ENCODE results near the gene RFX3.
"Not testable (repeated sequence)": the region's sequence is repeated elsewhere in the genome, so short reads cannot be mapped to it uniquely, and the experiment has no call there.

The RFX3 gene

GRCh38 chr9:3342159-3342777 is 183.5 kb downstream of the RFX3 start:
- no peak for DNase-seq

GRCh38 chr9:3337515-3338225 is 188.1 kb downstream of the RFX3 start:
- DNase-seq = no peak

GRCh38 chr9:3336951-3337350 is 188.8 kb downstream of the RFX3 start:
- no peak for DNase-seq

- no peak for DNase-seq
These were observed 193.0 kb downstream of the RFX3 start for GRCh38 chr9:3332802-3333201.

DNA sequence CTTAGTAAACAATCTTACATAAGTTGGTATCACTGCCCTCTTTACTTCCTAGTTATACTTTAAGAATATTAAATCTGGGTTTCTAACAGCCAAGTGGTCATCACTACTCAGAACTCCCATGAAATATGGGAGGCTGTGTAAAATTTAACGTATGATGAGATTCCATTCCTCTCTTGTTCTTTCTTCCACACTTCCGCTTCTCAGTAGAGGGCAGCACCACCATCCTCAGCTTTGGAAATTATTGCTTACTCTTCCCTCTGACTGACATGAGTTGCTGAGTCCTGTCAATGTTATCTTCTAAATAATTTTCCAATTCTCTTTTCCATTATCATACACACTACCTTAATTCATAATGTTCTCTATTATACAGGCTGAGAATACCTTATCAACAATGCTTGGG is 194.0 kb downstream of the RFX3 start:
- DNase-seq = peak in 1 of 2 experiments; percentile 9

GRCh38 chr9:3330792-3331420 is 194.9 kb downstream of the RFX3 start:
- DNase-seq = no peak

- DNase-seq = no peak
These were observed 196.4 kb downstream of the RFX3 start for GRCh38 chr9:3329361-3329760.

DNA sequence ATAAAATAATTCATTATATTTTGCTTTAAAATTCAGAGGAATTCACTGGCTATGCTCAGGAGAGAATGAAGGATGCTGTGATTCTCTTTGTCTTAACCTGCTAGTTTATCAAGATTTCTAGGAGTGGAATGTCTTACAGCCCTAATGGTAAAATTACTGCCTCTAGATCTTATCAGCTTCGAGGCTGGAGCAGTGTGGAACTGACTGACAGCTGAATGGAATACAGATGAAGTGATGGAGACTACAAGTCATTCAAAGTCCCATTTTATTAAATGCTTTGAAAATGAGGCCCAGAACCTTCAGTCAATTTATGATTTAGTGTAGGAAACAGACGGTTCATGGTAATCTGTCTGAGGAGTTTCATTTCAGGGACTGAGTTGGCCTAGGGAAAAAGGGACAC is 202.1 kb downstream of the RFX3 start:
- no peak for DNase-seq

- DNase-seq = no peak
These were observed 204.6 kb downstream of the RFX3 start for GRCh38 chr9:3321186-3321585.

DNA sequence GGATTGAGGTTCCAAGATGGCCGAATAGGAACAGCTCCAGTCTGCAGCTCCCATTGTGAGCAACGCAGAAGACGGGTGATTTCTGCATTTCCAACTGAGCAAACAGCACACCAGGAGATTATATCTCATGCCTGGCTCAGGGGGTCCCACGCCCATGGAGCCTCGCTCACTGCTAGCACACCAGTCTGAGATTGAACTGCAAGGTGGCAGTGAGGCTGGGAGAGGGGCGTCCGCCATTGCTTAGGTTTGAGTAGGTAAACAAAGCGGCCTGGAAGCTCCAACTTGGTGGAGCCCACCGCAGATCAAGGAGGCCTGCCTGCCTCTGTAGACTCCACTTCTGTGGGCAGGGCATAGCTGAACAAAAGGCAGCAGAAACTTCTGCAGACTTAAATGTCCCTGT is 213.2 kb downstream of the RFX3 start:
- DNase-seq = not testable (repeated sequence)

GRCh38 chr9:3308609-3309008 is 217.2 kb downstream of the RFX3 start:
- no peak for DNase-seq

- DNase-seq = not testable (repeated sequence)
These were observed 221.4 kb downstream of the RFX3 start for GRCh38 chr9:3304388-3304787.

DNA sequence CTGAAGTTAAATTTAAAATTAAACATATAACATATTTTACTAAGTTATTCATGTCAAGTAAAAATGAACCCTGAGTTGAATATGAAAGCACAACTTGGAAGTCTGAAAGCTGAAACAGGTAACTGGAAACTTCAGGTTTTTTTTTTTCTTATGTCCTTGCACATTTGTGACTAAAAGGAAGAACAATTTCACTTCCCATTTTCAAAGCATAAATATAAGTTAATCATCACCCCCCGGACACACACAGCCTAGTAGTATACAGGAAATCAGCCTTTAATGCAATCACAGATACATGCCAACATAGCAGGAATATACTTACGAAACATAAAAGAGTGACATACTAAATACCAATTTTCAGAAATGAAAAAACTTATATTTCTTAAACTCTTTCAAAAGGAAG is 225.9 kb downstream of the RFX3 start:
- DNase-seq = no peak

DNA sequence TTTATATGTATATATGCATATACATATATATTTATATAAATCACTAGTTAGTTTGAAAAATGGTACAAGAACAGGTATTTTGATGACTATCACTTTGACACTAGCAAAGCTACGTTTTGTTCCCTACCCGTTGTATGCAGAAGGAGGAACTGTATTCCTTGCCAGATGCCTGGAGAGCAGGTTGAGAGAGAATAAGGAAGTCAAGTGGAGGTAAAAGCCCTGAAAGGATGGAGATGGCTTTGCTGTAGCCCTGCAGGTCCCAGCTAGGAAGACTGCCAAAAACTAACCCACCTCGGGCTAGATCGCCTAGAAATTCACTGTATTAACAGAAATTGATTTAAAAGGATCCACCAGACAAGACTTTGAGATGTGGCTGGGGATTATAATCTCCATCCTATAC is 229.3 kb downstream of the RFX3 start:
- DNase-seq = no peak

GRCh38 chr9:3292311-3292710 is 233.5 kb downstream of the RFX3 start:
- DNase-seq = no peak

- no peak for DNase-seq
These were observed 235.5 kb downstream of the RFX3 start for GRCh38 chr9:3290231-3290840.

- DNase-seq = no peak
These were observed 237.1 kb downstream of the RFX3 start for GRCh38 chr9:3288686-3289085.

DNA sequence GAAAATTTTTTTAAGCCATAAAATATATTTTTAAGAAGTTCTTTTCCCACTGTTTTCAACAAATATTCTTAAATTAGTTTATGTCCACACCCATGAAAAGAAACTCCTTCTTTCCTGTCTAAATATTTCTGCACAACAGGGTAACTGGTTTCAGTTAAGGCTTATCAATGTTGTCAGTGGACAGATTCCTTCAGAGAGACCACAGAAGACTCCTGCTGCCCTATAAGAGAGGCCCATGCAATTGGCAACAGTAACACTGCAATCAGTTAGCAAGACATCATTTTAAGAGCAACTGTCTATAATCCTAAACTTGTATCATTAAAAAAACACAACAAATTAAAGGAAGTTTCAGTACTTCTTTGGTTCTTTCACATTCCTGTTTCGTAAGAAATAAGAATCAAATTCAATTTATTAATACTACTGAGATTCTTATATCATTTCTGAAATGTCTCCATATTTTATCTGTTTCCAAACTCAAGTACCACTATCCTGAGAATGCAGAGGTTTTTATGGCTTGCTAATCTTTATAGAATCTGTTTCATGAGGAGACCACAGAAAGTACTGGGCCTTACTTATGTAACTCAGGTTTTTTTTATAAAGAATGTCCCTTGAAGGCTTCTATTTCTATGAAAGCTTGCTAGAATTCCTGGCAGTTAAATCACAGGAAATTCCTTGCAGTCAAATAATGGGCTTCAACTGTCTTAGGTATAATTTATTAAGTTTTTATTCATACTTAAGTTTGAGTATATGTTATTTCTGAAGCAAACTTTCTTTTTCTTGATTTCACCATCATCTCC is 240.2 kb downstream of the RFX3 start:
- no peak for DNase-seq

GRCh38 chr9:3282365-3282764 is 243.4 kb downstream of the RFX3 start:
- no peak for DNase-seq

- no peak for DNase-seq
These were observed 244.4 kb downstream of the RFX3 start for GRCh38 chr9:3281399-3281798.

DNA sequence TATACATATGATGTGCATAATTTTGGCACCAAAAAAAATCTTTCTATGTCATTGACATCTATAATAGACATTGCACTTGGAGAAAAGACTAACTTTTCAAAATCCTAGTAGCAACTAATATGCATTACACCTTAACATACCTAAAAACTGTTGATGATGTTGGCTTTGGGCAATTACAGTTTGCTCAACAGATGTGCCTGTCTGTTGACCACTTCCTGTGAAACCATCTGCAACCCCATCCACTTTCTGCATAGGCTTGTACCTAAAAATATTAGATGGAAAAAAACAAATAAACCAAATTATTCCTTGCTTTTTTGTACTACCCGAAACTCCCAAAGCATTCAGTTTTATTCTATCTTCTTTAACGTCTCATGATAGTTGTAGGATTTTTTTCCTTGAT is 248.6 kb downstream of the RFX3 start:
- no peak for DNase-seq

DNA sequence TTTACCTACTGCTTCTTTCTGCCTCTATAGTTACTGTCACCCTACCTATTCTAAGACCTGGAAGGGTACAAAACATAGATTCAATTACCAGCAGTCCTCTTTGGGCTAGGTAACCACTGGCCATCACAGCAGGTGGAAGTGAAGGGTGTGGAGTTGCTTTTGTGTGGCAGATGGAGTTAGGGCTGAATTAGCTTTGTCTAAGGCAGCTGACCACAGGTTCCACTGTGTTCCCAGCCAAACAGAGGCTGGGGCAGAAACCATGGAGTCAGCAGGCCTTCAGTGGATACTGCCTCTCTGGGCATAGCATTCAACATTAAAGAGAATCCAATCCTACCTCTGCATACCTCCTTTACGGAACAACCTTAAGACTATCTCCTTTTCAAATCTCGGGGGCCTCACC is 254.2 kb downstream of the RFX3 start:
- DNase-seq = no peak

- DNase-seq = no peak
These were observed 254.6 kb downstream of the RFX3 start for GRCh38 chr9:3271157-3271556.

All from NCI-H524 (cell line).